HepG2 (cell line): ENCODE results near the gene EPN2. TPM values are rescaled to one million over a fixed set of nuclear protein-coding genes. Genes with fewer than 3 reads are reported as not detected.

Experiments used
- ATAC-seq: fragments of 200-7000 bp; cut with Tn5 transposase; 3 replicates; pipeline ENCODE4 v1.9.1; 2020; ENCODE audit warnings: mild to moderate bottlenecking, moderate library complexity
- BruUV-seq: library from RNA; stranded (reverse); fragments of 400-500 nt; replicated peaks from 2 replicates; lab custom pipeline; 2021; lab: Mats Ljungman, UMichigan
- CTCF ChIA-PET: fragments of 300-600 bp; formaldehyde crosslinking; extraction: SDS; loops from one replicate; lab custom pipeline; 2021; ENCODE audit warnings: low total read pairs, inconsistent platforms, low intra/inter-chr PET ratio; lab: Yijun Ruan, JAX
- POLR2A ChIA-PET: fragments of 350-600 bp; sonication (Branson Sonifier 250); formaldehyde crosslinking; loops from one replicate; lab custom pipeline; 2020; ENCODE audit warnings: antibody characterized with exemption, inconsistent platforms; lab: Yijun Ruan, JAX
- DNase-seq: peaks from one replicate; pipeline ENCODE4 v3.0.0-alpha.2; 2015; ENCODE audit warnings: low spot score
- FAIRE-seq: peaks from 3 replicates; lab custom pipeline; 2011; peaks lifted over from hg19 to GRCh38; lab: Jason Lieb, UNC
- H2AFZ ChIP-seq: one replicate; pipeline ENCODE4 v1.6.1; 2011; ENCODE audit warnings: low read length, inconsistent platforms
- H3K27ac ChIP-seq: fragments of 300-600 bp; 3 replicates; pipeline ENCODE4 v1.8.0; 2011; ENCODE audit warnings: mixed run types, mild to moderate bottlenecking, mixed read lengths, low read length, inconsistent platforms; ENCODE audit not compliant: insufficient read depth; ENCODE audit errors: extremely low read length
- H3K27me3 ChIP-seq, 2 experiments: fragments of 200-600 bp in 1 of 2; 2 replicates in 1 of 2; 3 replicates in 1 of 2; pipeline versions ENCODE4 v1.6.0 to v1.8.0; 2011; ENCODE audit warnings: low read length in 2 of 2, mild to moderate bottlenecking in 2 of 2, moderate library complexity in 2 of 2, inconsistent platforms in 1 of 2; ENCODE audit not compliant: insufficient read depth in 2 of 2, control insufficient read depth in 1 of 2
- H3K36me3 ChIP-seq, 2 experiments: fragments of 200-600 bp in 1 of 2; replicated peaks in 1 of 2; 2 replicates in 1 of 2; 3 replicates in 1 of 2; pipeline versions ENCODE4 v1.5.1 to v1.8.0; 2011; ENCODE audit warnings: low read length in 2 of 2, inconsistent platforms in 1 of 2; ENCODE audit not compliant: insufficient read depth in 2 of 2, control insufficient read depth in 1 of 2
- H3K4me1 ChIP-seq: 2 replicates; pipeline ENCODE4 v1.5.1; 2012; ENCODE audit warnings: low read length, inconsistent platforms; ENCODE audit not compliant: insufficient read depth
- H3K4me2 ChIP-seq: 2 replicates; pipeline ENCODE4 v1.6.0; 2011; ENCODE audit warnings: low read depth, low read length, inconsistent platforms
- H3K4me3 ChIP-seq, 3 experiments: fragments of 200-600 bp in 1 of 3; sonication (generic), shearing (Covaris generic) in 1 of 3; replicated peaks in 1 of 3; 2 replicates each; pipeline ENCODE4 v1.5.1; 2011 to 2016; ENCODE audit warnings: low read length in 3 of 3, inconsistent platforms in 2 of 3, low read depth in 2 of 3, mild to moderate bottlenecking in 2 of 3, control low read depth in 1 of 3, mixed read lengths in 1 of 3; ENCODE audit not compliant: insufficient read depth in 1 of 3
- H3K79me2 ChIP-seq: one replicate; pipeline ENCODE4 v1.6.1; 2011; ENCODE audit warnings: low read length, inconsistent platforms; ENCODE audit not compliant: insufficient read depth
- H3K9ac ChIP-seq: 2 replicates; pipeline ENCODE4 v1.6.0; 2011; ENCODE audit warnings: mild to moderate bottlenecking, low read depth, low read length, inconsistent platforms; ENCODE audit not compliant: insufficient read depth
- H3K9me3 ChIP-seq: 2 replicates; pipeline ENCODE4 v1.5.1; 2012; ENCODE audit warnings: mild to moderate bottlenecking, low read length
- H4K20me1 ChIP-seq: 2 replicates; pipeline ENCODE4 v1.6.0; 2011; ENCODE audit warnings: inconsistent platforms, mild to moderate bottlenecking, low read length, moderate library complexity; ENCODE audit not compliant: insufficient read depth
- NONO ChIP-seq, 2 experiments: fragments of 450-650 bp in 1 of 2; sonication (generic) in 1 of 2; formaldehyde crosslinking in 1 of 2; IDR thresholded peaks in 1 of 2; conservative IDR thresholded peaks in 1 of 2; 2 replicates each; pipeline versions ENCODE4 v1.6.1 to v1.8.0; 2017 to 2022; ENCODE audit warnings: mild to moderate bottlenecking in 1 of 2, missing genetic modification reagents in 1 of 2, moderate library complexity in 1 of 2
- PHF8 ChIP-seq: sonication (generic); formaldehyde crosslinking; IDR thresholded peaks from 2 replicates; pipeline ENCODE4 v1.5.0; 2020; ENCODE audit warnings: missing genetic modification reagents
- UBTF ChIP-seq: sonication (generic); formaldehyde crosslinking; IDR thresholded peaks from 2 replicates; pipeline ENCODE4 v1.4.0; 2020; ENCODE audit warnings: mild to moderate bottlenecking, missing genetic modification reagents
- ZKSCAN8 ChIP-seq: IDR thresholded peaks from 2 replicates; pipeline ENCODE4 v1.6.1; 2016; ENCODE audit warnings: borderline replicate concordance, missing genetic modification reagents, missing compliant biosample characterization
- ZNF124 ChIP-seq: sonication (generic); formaldehyde crosslinking; IDR thresholded peaks from 2 replicates; pipeline ENCODE4 v1.4.0; 2020; ENCODE audit warnings: missing genetic modification reagents
- ZNF567 ChIP-seq: sonication (generic); formaldehyde crosslinking; IDR thresholded peaks from 2 replicates; pipeline ENCODE4 v1.8.1; 2023; ENCODE audit warnings: mild to moderate bottlenecking, missing genetic modification reagents, borderline replicate concordance
- ZNF670 ChIP-seq: sonication (generic); formaldehyde crosslinking; IDR thresholded peaks from 2 replicates; pipeline ENCODE4 v1.8.0; 2022; ENCODE audit warnings: mild to moderate bottlenecking, missing genetic modification reagents, borderline replicate concordance
- WGBS: methylation state at CpG from one replicate; pipeline ENCODE4 v1.1.6; 2017; ENCODE audit warnings: low lambda C conversion rate; 5-methylcytosine and 5-hydroxymethylcytosine counted together
- in situ Hi-C: cut with HindIII; loops from 2 replicates; pipeline ENCODE4 v1.10.0; 2017; ENCODE audit warnings: low pct_unique_long_range_greater_than_20kb; ENCODE audit not compliant: extremely low pct_ligation_motif_present
- intact Hi-C: fragments of 100-400 bp; cut with micrococcal nuclease; formaldehyde crosslinking; loops from one replicate; pipeline ENCODE4 v1.10.0; 2022; ENCODE audit not compliant: unreplicated experiment
- polyA plus RNA-seq, 8 experiments: library from polyadenylated mRNA; depleted of rRNA in 3 of 8; stranded (reverse) in 7 of 8; unstranded in 1 of 8; fragments of >200 nt; fragmentation: Illumina TruSeq in 4 of 8; extraction: Trizol in 4 of 8; gene quantifications; 2 replicates each; pipeline versions ENCODE4 v1.2.1 to v1.2.3, GENCODE V29; 2011 to 2016; ENCODE audit warnings: low read depth in 4 of 8, missing spikeins in 1 of 8, mixed read lengths in 1 of 8; ENCODE audit not compliant: insufficient read depth in 1 of 8
- total RNA-seq, 5 experiments: library from RNA; depleted of rRNA; stranded (reverse); fragments of >200 nt; fragmentation: Illumina TruSeq; extraction: Trizol; gene quantifications; 2 replicates each; pipeline ENCODE4 v1.2.3, GENCODE V29; 2016; ENCODE audit warnings: low read depth in 1 of 5

EPN2 gene
- total and polyA plus RNA-seq, 2 of the 13 experiments (the other 11 are each of a cell fraction or from before 2014, with no cell fraction given), result 7.8 to 19.2 TPM

- POLR2A ChIA-PET, result no interaction called here
- DNase-seq, result no peak
Observed at GRCh38 chr17:19344311-19345066, 107.3 kb downstream of the EPN2 start.

GRCh38 chr17:19345067-19345460, 107.9 kb downstream of the EPN2 start:
- Histone ChIP-seq H3K36me3 (no peaks in the 10 kb centered on the region; a peak in 2 of 5 replicates), H3K4me1 (peaks cover 45% of the 10 kb centered on the region), H3K27me3 (no peaks in the 10 kb centered on the region), H3K27ac (peak overlapping the region; percentile 73), H3K9me3 (no peaks in the 10 kb centered on the region), H3K4me3 (no peak overlapping the region), H3K4me2 (no peak overlapping the region), H3K79me2 (no peaks in the 10 kb centered on the region), H4K20me1 (no peaks in the 10 kb centered on the region), H3K9ac (no peak overlapping the region), H2AFZ (no peak overlapping the region)
- ChIA-PET CTCF (no interaction called here), POLR2A (interaction anchor here (1.2 to 3.4 kb wide), 2 partner anchors 7 to 20 kb away, joined by 4 to 26 read pairs; no protein-coding TSS in a partner anchor)
- BruUV-seq, result no TSS peak
- ATAC-seq (no peak), DNase-seq (no peak), FAIRE-seq (no peak)
- in situ Hi-C loops (no loop called here), intact Hi-C loops (no loop called here)
- TF ChIP-seq NONO (IDR thresholded peaks at IDR 0.05) (no peak), NONO (CRISPR knock-in tag; conservative IDR thresholded peaks at IDR 0.05) (0 out of 2 replicates have a peak, but pooled peaks have one; percentile 7), UBTF (CRISPR knock-in tag) (0 out of 2 replicates have a peak, but pooled peaks have one; percentile 2), ZNF567 (no peak), ZNF670 (CRISPR knock-in tag) (no peak), ZKSCAN8 (CRISPR knock-in tag) (no peak)
- WGBS, result 77% methylated on average over 4 of the region's 7 CpGs

More at GRCh38 chr17:19344311-19345066, 107.3 kb downstream of the EPN2 start:
- FAIRE-seq (no peak), ATAC-seq (no peak)
- in situ Hi-C loops, result no loop called here
- BruUV-seq, result no TSS peak
- no peaks in the 10 kb centered on the region for H4K20me1 ChIP-seq
- intact Hi-C loops, result no loop called here
- H3K27ac ChIP-seq, result peak overlapping the region; percentile 73
- H3K27me3 ChIP-seq, result no peaks in the 10 kb centered on the region
- no peaks in the 10 kb centered on the region; a peak in 2 of 5 replicates for H3K36me3 ChIP-seq
- H3K9ac ChIP-seq, result no peak overlapping the region
- TF ChIP-seq ZNF124 (CRISPR knock-in tag), result no peak
- 0 out of 2 replicates have a peak, but pooled peaks have one; percentile 3 for TF ChIP-seq PHF8
- no peak overlapping the region for H2AFZ ChIP-seq
- H3K4me3 ChIP-seq, result no peak overlapping the region
- H3K4me2 ChIP-seq, result no peak overlapping the region
- no peaks in the 10 kb centered on the region for H3K79me2 ChIP-seq
- CTCF ChIA-PET, result no interaction called here
- 96% methylated on average over 19 of the region's 40 CpGs for WGBS
- peaks cover 47% of the 10 kb centered on the region for H3K4me1 ChIP-seq
- H3K9me3 ChIP-seq, result no peaks in the 10 kb centered on the region
